HG02678 (cell line): Measurements from ENCODE around the gene METTL21A.

Source experiments
- ATAC-seq: cut with Tn5 transposase; IDR thresholded peaks from one replicate; pipeline ENCODE4 v1.9.1; 2021; ENCODE audit warnings: mild to moderate bottlenecking, moderate library complexity; ENCODE audit not compliant: unreplicated experiment

Gene METTL21A

DNA sequence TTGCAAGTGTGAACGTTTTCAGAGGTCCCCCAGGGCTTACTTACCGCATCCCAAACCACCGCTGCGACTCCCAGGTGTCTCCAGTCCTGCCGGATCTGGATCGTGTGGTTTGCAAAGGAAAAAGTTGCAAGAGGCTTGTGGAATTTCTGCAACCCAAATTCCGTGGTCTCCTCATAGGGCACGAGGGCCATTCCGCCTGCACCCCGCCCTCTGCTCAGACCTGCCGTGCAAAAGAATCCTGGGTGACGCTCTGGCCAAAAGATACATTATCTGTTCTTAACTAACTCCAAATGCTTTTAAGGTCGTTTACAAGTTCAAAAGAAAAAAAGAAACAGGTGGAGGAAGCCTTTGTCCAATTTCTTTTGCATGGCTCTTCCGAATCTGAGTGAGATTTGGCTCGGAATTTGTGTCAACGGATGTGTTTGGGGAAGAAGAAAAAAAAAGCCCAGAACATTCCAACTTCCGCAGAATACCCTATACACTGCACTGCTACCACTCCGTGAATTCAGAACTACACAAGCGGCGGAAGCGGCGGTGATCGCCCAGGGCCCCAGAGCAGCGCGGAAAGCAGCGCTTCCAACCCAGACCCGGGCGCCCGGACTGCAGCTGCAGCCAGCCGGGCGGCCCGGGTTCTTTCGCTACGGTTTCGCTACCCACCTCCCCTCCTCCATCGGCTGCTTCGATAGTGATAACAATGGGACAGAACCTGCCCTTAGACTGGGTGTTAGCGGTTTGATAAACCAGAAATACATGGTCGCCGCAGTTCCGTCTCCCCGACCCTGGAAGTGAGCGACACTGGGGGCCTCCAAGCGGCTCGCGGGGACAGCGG is 795 bp downstream of the METTL21A start:
- peak; percentile 43 for ATAC-seq

DNA sequence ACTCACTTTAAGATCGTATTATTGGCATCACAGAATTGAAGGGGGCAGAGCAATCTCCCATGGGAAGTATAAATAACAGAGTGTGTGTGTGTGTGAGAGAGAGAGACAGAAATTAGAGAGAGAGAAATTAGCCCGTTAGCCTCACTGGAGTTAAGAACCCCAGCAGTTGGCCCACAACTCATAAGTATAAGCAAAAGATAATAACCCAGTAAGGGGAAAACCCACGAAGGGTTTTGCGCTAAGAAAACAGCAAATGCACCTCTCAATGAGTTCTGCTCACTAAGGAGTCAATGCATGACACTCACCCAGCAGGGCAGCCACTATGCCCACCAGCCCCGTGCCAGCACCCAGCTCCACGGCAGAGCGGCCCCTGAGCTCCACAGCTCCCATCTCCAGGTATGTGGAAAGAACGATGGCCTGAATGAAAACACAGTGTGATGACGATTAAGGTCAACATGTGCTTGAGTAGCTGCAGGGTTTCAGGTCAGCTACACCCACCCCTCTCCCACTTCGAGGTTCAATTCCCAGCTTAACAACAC is 3.6 kb downstream of the METTL21A start:
- ATAC-seq = no peak

DNA sequence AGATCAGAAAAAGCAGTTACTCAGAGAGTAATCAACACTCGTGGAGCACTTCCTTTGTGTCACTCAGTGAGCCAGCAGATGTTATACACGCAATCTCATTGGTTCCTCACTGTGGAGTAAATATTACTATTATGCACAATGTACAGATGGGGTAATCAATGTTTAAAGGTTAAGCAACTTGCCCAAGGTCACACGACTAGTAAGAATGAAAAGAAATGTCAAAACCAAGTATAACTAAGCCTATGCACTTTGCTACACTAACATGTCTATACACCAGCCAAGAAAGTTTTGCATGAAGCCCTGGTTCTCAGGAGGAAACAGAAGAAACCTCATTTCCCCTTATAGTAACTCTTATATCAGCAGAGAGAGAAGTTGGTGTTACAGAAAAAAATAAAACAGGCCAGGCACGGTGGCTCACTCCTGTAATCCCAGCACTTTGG is 5.4 kb downstream of the METTL21A start:
- ATAC-seq = peak; percentile 38

DNA sequence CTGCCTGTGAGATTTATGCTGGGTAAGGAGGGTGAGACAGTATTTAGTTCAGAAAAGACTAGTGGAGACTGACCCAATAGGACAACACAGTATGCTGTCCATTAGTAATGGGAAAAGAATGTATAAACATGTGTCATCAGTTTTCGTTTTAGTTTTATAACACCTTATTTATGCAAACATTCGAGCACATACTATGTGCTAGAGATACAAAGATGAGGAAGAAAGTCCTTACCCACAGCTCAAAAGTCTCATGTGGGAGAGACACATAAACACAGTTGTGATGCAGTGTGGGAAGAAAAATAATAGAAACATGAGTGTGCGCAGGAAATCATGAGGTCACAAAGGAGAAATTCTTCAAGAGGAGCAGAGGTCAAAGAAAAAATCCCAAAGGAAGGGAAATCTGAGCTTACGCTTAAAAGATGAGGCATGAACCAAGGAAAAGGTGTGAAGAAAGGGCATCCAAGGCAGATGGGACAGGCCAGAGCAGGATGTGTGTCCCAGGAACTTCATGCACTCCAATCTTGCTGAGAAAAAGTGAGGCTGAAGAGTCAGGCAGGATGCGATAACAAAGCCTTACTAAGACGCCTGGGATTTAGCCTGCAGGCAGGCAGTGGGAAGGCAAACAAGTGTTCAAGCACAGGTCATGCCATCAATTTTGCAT is 8.1 kb downstream of the METTL21A start:
- no peak for ATAC-seq

- ATAC-seq = no peak
These were observed 9.0 kb downstream of the METTL21A start for GRCh38 chr2:207616185-207616584.

GRCh38 chr2:207614824-207615223 is 10.4 kb downstream of the METTL21A start:
- no peak for ATAC-seq

GRCh38 chr2:207612714-207613113 is 12.5 kb downstream of the METTL21A start:
- ATAC-seq = no peak

- ATAC-seq = no peak
These were observed 18.4 kb downstream of the METTL21A start for GRCh38 chr2:207606829-207607228.

DNA sequence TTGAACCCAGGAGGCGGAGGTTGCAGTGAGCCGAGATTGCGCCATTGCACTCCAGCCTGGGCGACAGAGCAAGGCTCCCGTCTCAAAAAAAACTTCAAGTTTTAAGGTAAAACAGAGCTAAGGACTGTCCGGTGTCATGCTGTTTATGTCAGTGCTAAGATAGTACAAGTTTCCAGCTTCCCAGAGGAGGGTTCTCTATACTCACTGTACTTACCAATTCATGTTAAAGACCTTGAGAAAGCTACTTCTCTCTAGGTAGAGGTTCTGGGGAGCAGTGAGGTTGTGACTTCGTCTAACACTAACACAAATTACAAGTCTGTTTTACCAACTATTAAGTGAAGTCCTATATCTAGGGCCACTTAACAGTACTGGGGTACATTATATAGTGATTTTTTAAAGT is 18.8 kb downstream of the METTL21A start:
- no peak for ATAC-seq

GRCh38 chr2:207603486-207603885 is 21.7 kb downstream of the METTL21A start:
- ATAC-seq = no peak

GRCh38 chr2:207601774-207602173 is 23.4 kb downstream of the METTL21A start:
- no peak for ATAC-seq

DNA sequence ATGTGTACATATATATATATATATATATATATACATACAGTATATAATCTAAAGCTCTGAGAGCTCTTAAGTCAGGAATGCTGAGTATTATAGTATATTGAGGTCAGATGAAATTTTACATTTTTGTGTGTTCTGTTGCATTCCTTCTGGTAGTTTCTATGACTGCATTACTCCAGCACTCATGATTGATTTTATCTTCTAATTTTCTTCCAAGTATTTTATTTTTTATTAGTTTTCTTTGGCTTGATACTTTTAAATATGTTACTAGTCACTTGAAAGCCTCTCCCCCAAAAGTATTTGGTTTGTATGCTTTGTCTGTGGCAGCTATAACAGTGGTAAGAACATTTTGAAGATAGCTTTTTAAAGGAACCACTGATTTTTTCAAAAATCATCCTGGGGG is 25.0 kb downstream of the METTL21A start:
- no peak for ATAC-seq

- ATAC-seq = no peak
These were observed 25.6 kb downstream of the METTL21A start for GRCh38 chr2:207599636-207600035.

DNA sequence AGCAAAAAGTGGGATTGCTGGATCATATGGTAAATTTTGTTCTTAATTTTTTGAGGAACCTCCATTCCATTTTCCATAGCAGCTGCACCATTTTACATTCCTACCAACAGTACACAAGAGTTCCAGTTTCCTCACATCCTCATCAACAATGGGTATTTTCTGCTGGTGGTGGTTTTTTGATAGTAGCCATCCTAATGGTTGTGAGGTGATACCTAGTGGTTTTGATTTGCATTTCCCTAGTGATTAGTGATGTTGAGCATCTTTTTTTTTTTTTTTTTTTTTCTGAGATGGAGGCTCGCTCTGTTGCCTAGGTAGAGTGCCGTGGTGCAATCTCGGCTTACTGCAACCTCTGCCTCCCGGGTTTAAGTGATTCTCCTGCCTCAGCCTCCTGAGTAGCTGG is 30.5 kb downstream of the METTL21A start:
- no peak for ATAC-seq

DNA sequence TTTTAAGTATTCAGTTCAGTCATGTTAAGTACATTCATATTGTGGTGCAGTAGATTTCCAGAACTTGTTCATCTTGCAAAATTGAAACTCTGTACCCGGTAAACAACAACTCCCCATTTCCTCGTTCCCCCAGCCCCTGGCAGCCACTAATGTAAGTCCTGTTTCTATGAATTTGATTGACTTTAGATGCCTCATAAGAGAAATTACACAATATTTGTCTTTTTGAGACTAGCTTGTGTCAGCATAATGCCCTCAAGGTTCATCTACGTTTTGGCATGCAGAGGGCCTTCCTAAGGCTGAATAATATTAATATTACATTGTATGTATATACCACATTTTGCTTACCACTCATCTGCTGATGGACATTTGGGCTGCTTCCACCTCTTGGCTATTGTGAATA is 30.9 kb downstream of the METTL21A start:
- no peak for ATAC-seq

DNA sequence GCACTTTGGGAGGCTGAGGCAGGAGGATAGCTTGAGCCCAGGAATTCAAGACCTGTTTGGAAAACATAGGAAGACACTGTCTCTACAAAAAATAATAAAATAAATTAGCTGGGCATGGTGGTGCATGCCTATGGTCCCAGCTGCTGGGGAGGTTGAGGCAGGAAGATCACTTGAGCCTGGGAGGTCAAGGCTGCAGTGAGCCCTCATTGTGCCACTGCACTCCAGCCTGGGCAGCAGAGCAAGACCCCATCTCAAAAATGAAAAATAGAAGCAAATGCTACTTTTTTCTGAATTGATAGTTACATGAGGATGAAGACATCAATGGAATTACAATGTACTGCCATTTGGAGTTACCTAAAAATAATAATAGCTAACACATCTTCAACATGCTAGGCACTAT is 31.9 kb downstream of the METTL21A start:
- no peak for ATAC-seq

- no peak for ATAC-seq
These were observed 36.1 kb downstream of the METTL21A start for GRCh38 chr2:207589143-207589542.

GRCh38 chr2:207587305-207587704 is 37.9 kb downstream of the METTL21A start:
- no peak for ATAC-seq

DNA sequence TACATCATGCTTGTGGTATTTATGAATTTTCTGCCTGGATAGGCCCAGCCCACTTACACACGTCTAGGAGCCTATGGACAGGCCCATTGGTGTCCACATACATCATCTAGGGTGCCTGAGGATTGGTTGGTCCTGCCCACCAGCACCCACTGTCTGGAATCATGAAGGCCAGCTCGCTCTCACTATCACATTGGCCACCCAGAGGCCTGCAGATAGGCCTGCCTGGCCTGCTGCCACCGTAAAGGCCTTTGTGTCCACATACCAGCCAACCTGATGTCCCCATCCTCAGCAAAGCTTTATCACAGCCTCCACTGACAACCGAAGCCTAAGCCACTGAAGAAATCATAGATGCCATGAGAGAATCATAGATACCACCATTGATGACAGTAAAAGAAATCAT is 40.2 kb downstream of the METTL21A start:
- ATAC-seq = no peak

- no peak for ATAC-seq
These were observed 53.8 kb downstream of the METTL21A start for GRCh38 chr2:207571370-207571769.

DNA sequence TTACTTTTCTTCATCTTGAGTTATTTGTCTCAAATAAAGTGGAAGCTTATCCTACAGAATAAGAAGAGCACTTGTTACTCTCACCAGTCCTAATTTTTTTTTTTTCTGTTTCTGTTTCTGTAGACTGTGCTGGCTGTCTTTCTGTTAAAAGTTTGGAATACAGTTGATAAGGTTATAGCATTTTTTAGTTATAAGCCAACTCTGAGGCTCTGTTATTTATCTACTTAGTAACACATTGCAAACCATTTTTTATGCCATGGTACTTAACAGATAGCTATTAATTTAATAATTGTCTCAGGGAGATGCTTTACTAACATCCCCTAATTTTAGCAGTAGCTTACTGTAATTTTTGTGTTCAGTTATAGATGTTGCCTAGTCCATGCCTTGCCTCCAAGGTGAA is 57.5 kb downstream of the METTL21A start:
- ATAC-seq = no peak
